GM18517 (cell line): ENCODE data around the gene QRICH1.
A peak's percentile ranks its signal among the peaks of the same experiment; 100 is the strongest.
"Not testable (repeated sequence)": the region's sequence is repeated elsewhere in the genome, so short reads cannot be mapped to it uniquely, and the experiment has no call there.

Experiments used
- ATAC-seq: cut with Tn5 transposase; IDR thresholded peaks from one replicate; pipeline ENCODE4 v1.9.1; 2021; ENCODE audit warnings: mild to moderate bottlenecking, moderate library complexity; ENCODE audit not compliant: unreplicated experiment

The QRICH1 gene

DNA sequence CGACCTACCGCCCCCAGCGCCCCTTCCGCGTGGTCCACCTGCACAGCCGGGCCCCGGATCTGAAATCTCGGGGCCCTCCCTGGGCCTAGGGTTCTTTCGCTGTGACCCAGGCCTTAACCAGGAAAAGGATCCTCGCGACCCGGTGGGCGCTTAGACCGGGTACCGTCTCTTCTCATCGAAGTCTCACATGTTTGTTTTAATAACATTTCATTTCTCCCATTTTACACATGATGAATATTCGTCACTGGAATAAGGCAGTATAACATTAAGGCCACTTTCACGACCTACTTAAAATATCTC is 75.2 kb downstream of the QRICH1 start:
- no peak for ATAC-seq

GRCh38 chr3:49017971-49018706 is 75.7 kb downstream of the QRICH1 start, which contains the start of gene DALRD3:
TSS of gene DALRD3 (minus strand) at chr3:49018580. CDS start at chr3:49018564, 16 bp downstream.
- ATAC-seq, result no peak

GRCh38 chr3:49017229-49017970 is 76.5 kb downstream of the QRICH1 start:
- ATAC-seq, result no peak

DNA sequence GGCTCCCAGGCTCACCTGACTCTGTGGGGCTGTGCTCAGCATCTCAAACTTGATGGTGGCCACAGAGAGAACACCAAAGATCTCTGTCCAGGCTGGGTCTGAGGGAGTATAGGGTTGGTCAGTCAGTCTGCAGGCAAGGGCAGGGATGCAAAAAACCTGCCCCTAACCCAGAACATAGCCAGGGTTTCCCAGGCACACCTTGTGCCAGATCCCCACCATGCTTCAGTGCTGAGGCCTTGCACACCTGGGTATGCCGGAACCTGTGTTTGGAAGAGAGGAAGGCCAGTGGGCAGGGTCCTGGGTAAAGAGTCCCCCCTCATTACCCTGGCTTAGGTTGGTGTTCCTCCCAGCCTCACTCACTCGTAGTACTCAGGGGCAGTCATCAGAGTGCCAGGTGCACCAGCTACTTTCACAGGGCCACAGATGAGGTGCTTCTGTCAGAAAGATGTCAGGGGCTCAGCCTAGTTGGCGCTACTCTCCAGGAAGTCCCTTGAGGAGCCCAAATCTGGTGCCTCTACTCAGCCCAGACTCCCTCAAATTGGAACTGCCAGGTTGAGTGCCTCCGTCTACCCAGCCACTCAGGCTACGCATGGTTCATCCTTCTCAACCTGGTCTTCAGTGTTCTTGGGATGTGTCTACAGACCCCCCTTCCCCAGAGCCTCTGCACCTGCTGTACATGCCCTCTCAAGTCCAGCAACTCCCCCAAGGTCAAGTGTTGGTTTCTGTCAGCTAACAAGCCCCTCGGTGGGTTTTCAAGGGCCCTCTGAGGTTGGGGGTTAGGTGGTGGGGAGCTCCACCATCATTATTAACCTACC is 77.2 kb downstream of the QRICH1 start:
- no peak for ATAC-seq

DNA sequence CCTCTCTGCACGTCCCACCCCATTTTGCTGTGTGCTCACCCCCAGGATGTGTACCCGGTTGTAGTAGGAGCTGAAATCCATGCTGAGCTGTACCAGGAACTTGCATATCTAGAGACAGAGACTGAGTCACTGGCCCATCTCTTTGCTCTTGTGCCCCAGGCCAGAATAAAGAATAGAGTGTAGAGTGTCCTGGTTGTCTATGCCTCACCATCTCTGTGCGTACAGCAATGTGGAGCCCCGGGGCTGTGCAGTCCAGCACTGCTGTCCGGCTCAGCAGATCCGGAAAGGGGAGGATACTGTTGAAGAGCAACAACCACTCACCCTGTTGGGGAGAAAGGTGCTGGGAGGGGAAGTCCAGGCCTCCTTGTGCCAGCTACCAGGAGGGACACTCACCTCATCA is 78.1 kb downstream of the QRICH1 start:
- ATAC-seq, result no peak

GRCh38 chr3:49015072-49015471 is 78.8 kb downstream of the QRICH1 start:
- ATAC-seq, result no peak

- no peak for ATAC-seq
These were observed 79.9 kb downstream of the QRICH1 start for GRCh38 chr3:49013738-49014660.

DNA sequence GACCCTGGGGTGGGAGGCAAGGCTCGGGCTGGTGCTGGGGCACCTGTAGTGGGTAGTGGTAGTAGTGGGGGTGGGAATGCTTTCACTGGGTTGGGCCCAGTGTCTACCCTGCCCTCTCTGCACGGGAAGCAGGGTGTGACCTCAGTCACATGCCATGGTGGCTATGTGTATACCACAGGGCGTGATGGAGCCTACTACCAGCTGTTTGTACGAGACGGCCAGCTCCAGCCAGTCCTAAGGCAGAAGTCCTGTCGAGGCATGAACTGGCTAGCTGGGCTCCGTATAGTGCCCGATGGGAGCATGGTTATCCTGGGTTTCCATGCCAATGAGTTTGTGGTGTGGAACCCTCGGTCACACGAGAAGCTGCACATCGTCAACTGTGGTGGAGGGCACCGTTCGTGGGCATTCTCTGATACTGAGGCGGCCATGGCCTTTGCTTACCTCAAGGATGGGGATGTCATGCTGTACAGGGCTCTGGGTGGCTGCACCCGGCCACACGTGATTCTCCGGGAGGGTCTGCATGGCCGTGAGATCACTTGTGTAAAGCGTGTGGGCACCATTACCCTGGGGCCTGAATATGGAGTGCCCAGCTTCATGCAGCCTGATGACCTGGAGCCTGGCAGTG is 80.6 kb downstream of the QRICH1 start:
- ATAC-seq, result no peak

GRCh38 chr3:49012441-49013017 is 81.3 kb downstream of the QRICH1 start:
- no peak for ATAC-seq

DNA sequence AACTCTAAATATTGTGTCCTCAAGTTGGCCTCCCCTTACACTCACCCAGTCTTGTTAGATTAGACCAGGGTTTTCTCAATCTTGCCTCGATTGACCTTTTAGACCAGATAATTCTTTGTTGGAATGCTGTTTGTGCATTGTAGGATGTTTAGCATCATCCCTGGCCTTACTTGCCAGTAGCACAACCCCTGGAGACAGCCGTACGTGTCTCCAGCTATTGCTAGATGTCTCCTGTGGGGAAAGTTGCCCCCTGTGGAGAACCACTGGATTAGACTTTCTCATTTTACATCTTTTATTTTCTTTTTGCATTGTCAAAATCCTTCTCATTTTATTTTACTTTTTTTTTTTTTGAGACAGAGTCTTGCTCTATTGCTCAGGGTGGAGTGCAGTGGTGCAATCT is 84.5 kb downstream of the QRICH1 start:
- no peak for ATAC-seq

DNA sequence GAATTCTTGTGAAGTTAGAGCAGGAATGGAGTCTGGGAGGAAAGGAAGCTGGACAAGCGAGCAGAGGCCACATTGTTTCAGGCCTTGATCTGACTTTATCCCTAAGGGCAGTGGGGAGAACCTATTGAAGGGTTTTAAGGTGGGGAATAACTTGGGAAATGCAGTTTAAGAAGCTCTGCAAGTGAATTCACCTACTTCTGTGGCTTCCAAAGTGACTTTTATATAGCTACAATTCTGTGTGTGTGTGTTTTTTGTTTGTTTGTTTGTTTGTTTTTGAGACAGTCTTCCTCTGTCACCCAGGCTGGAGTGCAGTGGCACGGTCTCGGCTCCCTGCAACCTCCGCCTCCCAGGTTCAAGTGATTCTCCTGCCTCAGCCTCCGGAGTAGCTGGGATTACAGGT is 85.2 kb downstream of the QRICH1 start:
- ATAC-seq, result not testable (repeated sequence)

DNA sequence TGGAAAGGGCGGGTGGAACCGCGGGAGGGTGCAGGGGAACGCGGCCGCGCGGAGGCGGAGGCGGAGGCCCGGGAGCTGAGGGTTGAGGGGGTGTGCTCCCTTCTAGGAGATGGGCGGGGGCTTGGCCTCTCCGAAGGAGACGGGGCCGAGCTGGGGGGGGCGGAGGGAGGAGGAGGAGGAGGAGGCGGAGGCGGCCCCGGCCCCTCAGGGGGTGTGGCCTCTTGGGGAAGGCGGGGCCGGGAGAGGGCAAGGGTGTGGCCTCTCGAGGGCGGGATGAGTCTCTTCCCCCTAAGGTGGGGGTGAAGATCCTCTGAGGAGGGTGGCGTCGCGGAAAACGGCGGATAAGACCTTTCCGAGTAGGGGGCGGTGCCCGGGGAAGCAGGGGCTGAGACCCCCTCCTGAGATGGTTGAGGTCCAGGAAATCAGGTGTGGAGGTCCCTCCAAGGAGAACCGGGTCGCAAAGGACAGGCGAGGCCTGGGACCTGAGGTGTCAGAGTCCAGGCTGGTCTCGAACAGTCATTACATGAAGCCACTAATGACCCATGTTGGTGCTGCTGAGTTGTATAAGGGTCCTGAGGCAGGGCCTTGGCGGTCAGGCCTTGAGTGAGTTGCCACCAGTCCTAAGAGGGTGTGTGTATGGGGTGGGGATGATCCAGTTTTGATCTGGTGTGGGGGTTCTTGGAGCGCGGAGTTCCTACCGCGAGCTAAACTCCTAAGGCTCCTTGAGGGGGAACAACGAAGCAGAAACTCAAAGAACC is 85.9 kb downstream of the QRICH1 start:
- ATAC-seq, result peak; percentile 24

DNA sequence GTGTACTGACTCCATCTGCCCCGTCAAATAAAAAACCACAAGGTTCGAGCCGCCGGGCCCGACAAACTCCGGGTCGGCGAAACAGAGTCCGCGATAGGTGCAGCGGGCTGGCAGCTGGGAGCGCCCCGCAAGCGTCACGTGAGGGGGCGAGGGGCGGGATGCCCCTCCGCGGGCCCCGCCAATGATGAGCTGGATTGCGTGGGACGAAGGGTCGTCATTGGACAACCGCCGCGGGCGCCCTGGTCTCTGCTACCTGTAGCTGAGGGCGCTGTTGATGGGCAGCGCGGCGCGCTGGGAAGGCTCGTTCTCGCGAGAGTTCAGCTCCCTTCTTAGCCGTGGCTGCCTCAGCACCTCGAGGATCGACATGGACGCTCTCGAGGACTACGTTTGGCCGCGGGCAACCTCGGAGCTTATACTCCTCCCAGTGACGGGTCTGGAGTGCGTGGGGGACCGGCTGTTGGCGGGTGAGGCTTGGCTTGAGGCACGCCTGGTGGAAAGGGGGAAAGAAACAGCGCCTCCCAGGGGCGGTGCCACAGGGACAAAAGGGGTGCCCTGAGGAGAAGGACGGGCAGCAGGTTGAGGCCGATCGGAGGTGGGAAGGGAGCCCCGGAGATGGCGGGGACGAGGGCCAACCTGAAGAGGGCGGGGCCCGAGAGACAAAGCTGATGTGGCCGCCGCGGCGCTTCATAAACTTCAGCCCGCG is 86.7 kb downstream of the QRICH1 start, which contains the start of gene WDR6:
WDR6 (plus strand) TSS at position 324 of the 703 bp plus-strand sequence; CDS start at position 365, 41 bp downstream.
- ATAC-seq, result peak; percentile 83

GRCh38 chr3:49006408-49007067 is 87.3 kb downstream of the QRICH1 start:
- ATAC-seq, result no peak

- ATAC-seq, result no peak
These were observed 87.9 kb downstream of the QRICH1 start for GRCh38 chr3:49005998-49006397.

DNA sequence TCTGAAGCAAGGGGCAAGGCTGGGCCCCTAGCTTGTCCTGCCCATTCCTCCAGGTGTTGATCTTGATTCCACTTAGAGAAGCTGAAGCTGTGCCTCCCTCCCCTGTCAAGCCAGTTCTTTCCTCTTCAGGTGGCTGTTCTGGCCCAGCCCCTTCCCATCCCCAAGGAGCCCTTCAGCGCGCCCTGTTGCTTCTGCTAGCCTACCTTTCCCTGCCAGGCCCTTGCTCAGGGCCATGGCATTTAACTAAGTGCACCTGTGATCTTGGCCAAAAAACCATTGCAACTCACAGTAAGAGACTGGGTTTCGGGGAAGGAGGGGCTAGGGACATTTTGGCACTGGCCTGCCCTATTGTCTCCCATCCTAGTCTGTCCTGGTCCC is 88.6 kb downstream of the QRICH1 start:
- ATAC-seq, result no peak

- ATAC-seq, result no peak
These were observed 89.2 kb downstream of the QRICH1 start for GRCh38 chr3:49004352-49005302.
